HEK293 (cell line): Measurements from ENCODE around the gene MAN2B1.

Experiments
- EGR2 ChIP-seq: fragments of 450-650 bp; formaldehyde crosslinking; IDR thresholded peaks from 2 replicates; pipeline ENCODE4 v1.5.1; 2016; ENCODE audit warnings: low read depth, missing biosample characterization, missing genetic modification characterization
- FEZF1 ChIP-seq: fragments of 450-650 bp; formaldehyde crosslinking; IDR thresholded peaks from 2 replicates; pipeline ENCODE4 v1.5.1; 2016; ENCODE audit warnings: missing biosample characterization, missing genetic modification characterization
- GLI2 ChIP-seq: fragments of 450-650 bp; formaldehyde crosslinking; IDR thresholded peaks from 2 replicates; pipeline ENCODE4; 2017; ENCODE audit warnings: missing biosample characterization, missing genetic modification characterization, low read depth, borderline replicate concordance
- GLI4 ChIP-seq: fragments of 450-650 bp; formaldehyde crosslinking; IDR thresholded peaks from 2 replicates; pipeline ENCODE4 v1.5.1; 2016; ENCODE audit warnings: missing biosample characterization, missing genetic modification characterization
- REPIN1 ChIP-seq: fragments of 450-650 bp; formaldehyde crosslinking; IDR thresholded peaks from 2 replicates; pipeline ENCODE4 v1.5.1; 2017; ENCODE audit warnings: missing biosample characterization, missing genetic modification characterization, low read depth
- SETDB1 ChIP-seq: IDR thresholded peaks from one replicate; pipeline ENCODE4 v1.6.1; 2017; ENCODE audit warnings: mild to moderate bottlenecking, low read length, moderate library complexity, mixed read lengths; ENCODE audit not compliant: insufficient read length
- TRIM28 ChIP-seq: IDR thresholded peaks from 2 replicates; pipeline ENCODE4 v1.6.1; 2011; ENCODE audit warnings: low read length, control low read depth, borderline replicate concordance
- ZBTB48 ChIP-seq: fragments of 450-650 bp; formaldehyde crosslinking; IDR thresholded peaks from 2 replicates; pipeline ENCODE4 v1.5.1; 2016; ENCODE audit warnings: missing biosample characterization, missing genetic modification characterization
- ZBTB7A ChIP-seq: fragments of 450-650 bp; formaldehyde crosslinking; IDR thresholded peaks from 2 replicates; pipeline ENCODE4 v1.5.1; 2016; ENCODE audit warnings: low read depth, missing biosample characterization, missing genetic modification characterization
- ZFP37 ChIP-seq: fragments of 450-650 bp; formaldehyde crosslinking; IDR thresholded peaks from 2 replicates; pipeline ENCODE4 v1.5.1; 2016; ENCODE audit warnings: missing biosample characterization, missing genetic modification characterization
- ZNF146 ChIP-seq: fragments of 450-650 bp; formaldehyde crosslinking; IDR thresholded peaks from 2 replicates; pipeline ENCODE4 v1.5.1; 2016; ENCODE audit warnings: missing biosample characterization, missing genetic modification characterization
- ZNF2 ChIP-seq: fragments of 450-650 bp; formaldehyde crosslinking; IDR thresholded peaks from 2 replicates; pipeline ENCODE4 v1.5.1; 2016; ENCODE audit warnings: missing biosample characterization, missing genetic modification characterization
- ZNF24 ChIP-seq: fragments of 450-650 bp; formaldehyde crosslinking; IDR thresholded peaks from 2 replicates; pipeline ENCODE4 v1.5.1; 2016; ENCODE audit warnings: missing biosample characterization, missing genetic modification characterization
- ZNF366 ChIP-seq: fragments of 450-650 bp; formaldehyde crosslinking; conservative IDR thresholded peaks from 2 replicates; pipeline ENCODE4 v1.5.1; 2016; ENCODE audit warnings: missing biosample characterization, missing genetic modification characterization
- ZNF423 ChIP-seq: fragments of 450-650 bp; formaldehyde crosslinking; IDR thresholded peaks from 2 replicates; pipeline ENCODE4 v1.5.1; 2016; ENCODE audit warnings: missing biosample characterization, missing genetic modification characterization
- ZNF473 ChIP-seq: fragments of 450-650 bp; formaldehyde crosslinking; IDR thresholded peaks from 2 replicates; pipeline ENCODE4 v1.5.1; 2017; ENCODE audit warnings: missing biosample characterization, missing genetic modification characterization
- ZNF549 ChIP-seq: fragments of 450-650 bp; IDR thresholded peaks from 2 replicates; pipeline ENCODE4 v1.5.1; 2018; ENCODE audit warnings: missing biosample characterization, missing genetic modification characterization, mild to moderate bottlenecking, inconsistent platforms, moderate library complexity
- ZNF600 ChIP-seq: fragments of 450-650 bp; formaldehyde crosslinking; IDR thresholded peaks from 2 replicates; pipeline ENCODE4 v1.5.1; 2016; ENCODE audit warnings: missing biosample characterization, missing genetic modification characterization
- ZNF624 ChIP-seq: fragments of 450-650 bp; formaldehyde crosslinking; IDR thresholded peaks from 2 replicates; pipeline ENCODE4 v1.5.1; 2017; ENCODE audit warnings: missing biosample characterization, missing genetic modification characterization
- ZNF629 ChIP-seq: fragments of 450-650 bp; formaldehyde crosslinking; IDR thresholded peaks from 2 replicates; pipeline ENCODE4 v1.5.1; 2017; ENCODE audit warnings: missing biosample characterization, missing genetic modification characterization
- ZNF654 ChIP-seq: fragments of 450-650 bp; formaldehyde crosslinking; IDR thresholded peaks from 2 replicates; pipeline ENCODE4 v1.5.1; 2016; ENCODE audit warnings: low read depth, missing biosample characterization, missing genetic modification characterization
- ZNF658 ChIP-seq: fragments of 450-650 bp; formaldehyde crosslinking; IDR thresholded peaks from 2 replicates; pipeline ENCODE4; 2016; ENCODE audit warnings: missing biosample characterization, missing genetic modification characterization
- ZNF664 ChIP-seq: fragments of 450-650 bp; formaldehyde crosslinking; IDR thresholded peaks from 2 replicates; pipeline ENCODE4 v1.5.1; 2016; ENCODE audit warnings: missing biosample characterization, missing genetic modification characterization
- ZNF768 ChIP-seq: fragments of 450-650 bp; formaldehyde crosslinking; IDR thresholded peaks from 2 replicates; pipeline ENCODE4 v1.5.1; 2018; ENCODE audit warnings: missing biosample characterization, mild to moderate bottlenecking, missing genetic modification characterization
- TF ChIP-seq, protein P1 (sequence below): fragments of 450-650 bp; formaldehyde crosslinking; IDR thresholded peaks from 2 replicates; pipeline ENCODE4; 2016; ENCODE audit warnings: missing biosample characterization, missing genetic modification characterization
- TF ChIP-seq, protein P2 (sequence below): fragments of 450-650 bp; formaldehyde crosslinking; IDR thresholded peaks from 2 replicates; pipeline ENCODE4 v1.5.1; 2016; ENCODE audit warnings: missing biosample characterization, missing genetic modification characterization
- TF ChIP-seq, protein P3 (sequence below): fragments of 450-650 bp; formaldehyde crosslinking; IDR thresholded peaks from 2 replicates; pipeline ENCODE4 v1.5.1; 2016; ENCODE audit warnings: missing biosample characterization, missing genetic modification characterization, borderline replicate concordance
- TF ChIP-seq, protein P4 (sequence below): fragments of 450-650 bp; formaldehyde crosslinking; IDR thresholded peaks from 2 replicates; pipeline ENCODE4 v1.5.1; 2016; ENCODE audit warnings: missing biosample characterization, missing genetic modification characterization, low read depth
- TF ChIP-seq, protein P5 (sequence below): fragments of 450-650 bp; formaldehyde crosslinking; IDR thresholded peaks from 2 replicates; pipeline ENCODE4 v1.5.1; 2017; ENCODE audit warnings: missing biosample characterization, missing genetic modification characterization
- TF ChIP-seq, protein P6 (sequence below): fragments of 450-650 bp; formaldehyde crosslinking; IDR thresholded peaks from 2 replicates; pipeline ENCODE4 v1.5.1; 2017; ENCODE audit warnings: missing biosample characterization, missing genetic modification characterization

Gene MAN2B1

DNA sequence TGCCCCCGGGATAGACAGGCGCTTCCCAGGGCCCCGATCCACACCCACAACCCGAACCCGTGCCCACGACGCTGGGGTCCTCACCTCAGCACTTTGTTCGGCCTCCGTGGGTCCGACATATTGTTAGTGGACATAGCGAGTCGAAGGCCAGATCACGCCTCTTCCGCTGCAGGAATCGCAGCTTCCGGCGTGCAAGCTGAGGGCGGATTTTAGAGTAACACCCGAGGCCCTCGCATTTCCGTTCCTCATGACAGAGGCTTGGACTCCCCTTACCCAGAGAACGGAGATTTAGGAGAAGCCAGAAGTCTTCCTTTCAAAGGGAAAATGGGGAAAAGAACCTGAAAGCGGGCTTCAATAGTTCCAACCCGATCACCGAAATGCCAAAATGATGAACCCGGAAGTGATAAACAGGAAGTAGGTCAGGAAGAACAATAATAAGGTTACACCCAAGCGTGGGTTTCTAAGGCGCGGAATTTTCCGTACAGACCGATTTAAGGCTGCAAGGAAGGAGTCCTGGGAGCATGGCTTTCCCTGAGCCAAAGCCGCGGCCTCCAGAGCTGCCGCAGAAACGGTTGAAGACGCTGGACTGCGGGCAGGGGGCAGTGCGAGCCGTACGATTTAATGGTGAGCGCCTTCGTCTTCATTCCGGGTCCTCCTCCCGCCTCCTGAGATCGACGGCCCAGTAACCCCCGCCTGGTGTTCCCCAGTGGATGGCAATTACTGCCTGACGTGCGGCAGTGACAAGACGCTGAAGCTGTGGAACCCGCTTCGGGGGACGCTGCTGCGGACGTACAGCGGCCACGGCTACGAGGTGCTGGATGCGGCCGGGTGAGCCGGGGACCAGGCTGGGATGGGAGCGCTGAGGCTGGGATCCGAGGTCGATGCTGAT, 3.0 kb upstream of the MAN2B1 start (continued):
- TF ChIP-seq ZNF768 (tag by site-specific recombination) (no peak), ZNF624 (no peak), ZNF473 (tag by site-specific recombination) (no peak), ZNF2 (peak; percentile 98), ZBTB48 (tag by site-specific recombination) (no peak; the same call in 1 of the 2 replicates), ZNF629 (tag by site-specific recombination) (peak; percentile 90), ZFP37 (peak; percentile 69; the same call in 1 of the 2 replicates), ZBTB7A (tag by site-specific recombination) (peak; percentile 13; the same call in 1 of the 2 replicates), GLI2 (tag by site-specific recombination) (no peak), ZNF24 (tag by site-specific recombination) (peak; percentile 85), SETDB1 (no peak), ZNF600 (peak; percentile 22; the same call in 1 of the 2 replicates), EGR2 (tag by site-specific recombination) (peak; percentile 80), ZNF658 (tag by site-specific recombination) (no peak), ZNF423 (tag by site-specific recombination) (no peak), FEZF1 (tag by site-specific recombination) (peak; percentile 28; the same call in 1 of the 2 replicates), ZNF654 (tag by site-specific recombination) (peak; percentile 26; the same call in 1 of the 2 replicates), REPIN1 (tag by site-specific recombination) (no peak), GLI4 (tag by site-specific recombination) (no peak), ZNF366 (tag by site-specific recombination) (no peak), ZNF549 (tag by site-specific recombination) (no peak), ZNF146 (tag by site-specific recombination) (peak; percentile 65; the same call in 1 of the 2 replicates), ZNF664 (peak; percentile 50; the same call in 1 of the 2 replicates), TRIM28 (peak; percentile 84)
- TF ChIP-seq, protein P1, sequence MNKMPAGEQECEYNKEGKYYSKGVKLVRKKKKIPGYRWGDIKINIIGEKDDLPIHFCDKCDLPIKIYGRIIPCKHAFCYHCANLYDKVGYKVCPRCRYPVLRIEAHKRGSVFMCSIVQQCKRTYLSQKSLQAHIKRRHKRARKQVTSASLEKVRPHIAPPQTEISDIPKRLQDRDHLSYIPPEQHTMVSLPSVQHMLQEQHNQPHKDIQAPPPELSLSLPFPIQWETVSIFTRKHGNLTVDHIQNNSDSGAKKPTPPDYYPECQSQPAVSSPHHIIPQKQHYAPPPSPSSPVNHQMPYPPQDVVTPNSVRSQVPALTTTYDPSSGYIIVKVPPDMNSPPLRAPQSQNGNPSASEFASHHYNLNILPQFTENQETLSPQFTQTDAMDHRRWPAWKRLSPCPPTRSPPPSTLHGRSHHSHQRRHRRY (tag by site-specific recombination): 0 out of 2 replicates have a peak, but pooled peaks have one; percentile 3
- TF ChIP-seq, protein P2, sequence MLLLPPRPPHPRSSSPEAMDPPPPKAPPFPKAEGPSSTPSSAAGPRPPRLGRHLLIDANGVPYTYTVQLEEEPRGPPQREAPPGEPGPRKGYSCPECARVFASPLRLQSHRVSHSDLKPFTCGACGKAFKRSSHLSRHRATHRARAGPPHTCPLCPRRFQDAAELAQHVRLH: peak; percentile 97
- TF ChIP-seq, protein P3, sequence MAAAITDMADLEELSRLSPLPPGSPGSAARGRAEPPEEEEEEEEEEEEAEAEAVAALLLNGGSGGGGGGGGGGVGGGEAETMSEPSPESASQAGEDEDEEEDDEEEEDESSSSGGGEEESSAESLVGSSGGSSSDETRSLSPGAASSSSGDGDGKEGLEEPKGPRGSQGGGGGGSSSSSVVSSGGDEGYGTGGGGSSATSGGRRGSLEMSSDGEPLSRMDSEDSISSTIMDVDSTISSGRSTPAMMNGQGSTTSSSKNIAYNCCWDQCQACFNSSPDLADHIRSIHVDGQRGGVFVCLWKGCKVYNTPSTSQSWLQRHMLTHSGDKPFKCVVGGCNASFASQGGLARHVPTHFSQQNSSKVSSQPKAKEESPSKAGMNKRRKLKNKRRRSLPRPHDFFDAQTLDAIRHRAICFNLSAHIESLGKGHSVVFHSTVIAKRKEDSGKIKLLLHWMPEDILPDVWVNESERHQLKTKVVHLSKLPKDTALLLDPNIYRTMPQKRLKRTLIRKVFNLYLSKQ (tag by site-specific recombination): no peak
- TF ChIP-seq, protein P4, sequence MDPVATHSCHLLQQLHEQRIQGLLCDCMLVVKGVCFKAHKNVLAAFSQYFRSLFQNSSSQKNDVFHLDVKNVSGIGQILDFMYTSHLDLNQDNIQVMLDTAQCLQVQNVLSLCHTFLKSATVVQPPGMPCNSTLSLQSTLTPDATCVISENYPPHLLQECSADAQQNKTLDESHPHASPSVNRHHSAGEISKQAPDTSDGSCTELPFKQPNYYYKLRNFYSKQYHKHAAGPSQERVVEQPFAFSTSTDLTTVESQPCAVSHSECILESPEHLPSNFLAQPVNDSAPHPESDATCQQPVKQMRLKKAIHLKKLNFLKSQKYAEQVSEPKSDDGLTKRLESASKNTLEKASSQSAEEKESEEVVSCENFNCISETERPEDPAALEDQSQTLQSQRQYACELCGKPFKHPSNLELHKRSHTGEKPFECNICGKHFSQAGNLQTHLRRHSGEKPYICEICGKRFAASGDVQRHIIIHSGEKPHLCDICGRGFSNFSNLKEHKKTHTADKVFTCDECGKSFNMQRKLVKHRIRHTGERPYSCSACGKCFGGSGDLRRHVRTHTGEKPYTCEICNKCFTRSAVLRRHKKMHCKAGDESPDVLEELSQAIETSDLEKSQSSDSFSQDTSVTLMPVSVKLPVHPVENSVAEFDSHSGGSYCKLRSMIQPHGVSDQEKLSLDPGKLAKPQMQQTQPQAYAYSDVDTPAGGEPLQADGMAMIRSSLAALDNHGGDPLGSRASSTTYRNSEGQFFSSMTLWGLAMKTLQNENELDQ (tag by site-specific recombination): no peak
- TF ChIP-seq, protein P5, sequence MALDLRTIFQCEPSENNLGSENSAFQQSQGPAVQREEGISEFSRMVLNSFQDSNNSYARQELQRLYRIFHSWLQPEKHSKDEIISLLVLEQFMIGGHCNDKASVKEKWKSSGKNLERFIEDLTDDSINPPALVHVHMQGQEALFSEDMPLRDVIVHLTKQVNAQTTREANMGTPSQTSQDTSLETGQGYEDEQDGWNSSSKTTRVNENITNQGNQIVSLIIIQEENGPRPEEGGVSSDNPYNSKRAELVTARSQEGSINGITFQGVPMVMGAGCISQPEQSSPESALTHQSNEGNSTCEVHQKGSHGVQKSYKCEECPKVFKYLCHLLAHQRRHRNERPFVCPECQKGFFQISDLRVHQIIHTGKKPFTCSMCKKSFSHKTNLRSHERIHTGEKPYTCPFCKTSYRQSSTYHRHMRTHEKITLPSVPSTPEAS (tag by site-specific recombination): peak; percentile 68
- TF ChIP-seq, protein P6, sequence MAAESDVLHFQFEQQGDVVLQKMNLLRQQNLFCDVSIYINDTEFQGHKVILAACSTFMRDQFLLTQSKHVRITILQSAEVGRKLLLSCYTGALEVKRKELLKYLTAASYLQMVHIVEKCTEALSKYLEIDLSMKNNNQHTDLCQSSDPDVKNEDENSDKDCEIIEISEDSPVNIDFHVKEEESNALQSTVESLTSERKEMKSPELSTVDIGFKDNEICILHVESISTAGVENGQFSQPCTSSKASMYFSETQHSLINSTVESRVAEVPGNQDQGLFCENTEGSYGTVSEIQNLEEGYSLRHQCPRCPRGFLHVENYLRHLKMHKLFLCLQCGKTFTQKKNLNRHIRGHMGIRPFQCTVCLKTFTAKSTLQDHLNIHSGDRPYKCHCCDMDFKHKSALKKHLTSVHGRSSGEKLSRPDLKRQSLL (tag by site-specific recombination): no peak
